Measurements from ENCODE around the gene IGFBP2.

- TF ChIP-seq CTCF (IDR thresholded peaks at IDR 0.05) (no peak), POLR2A (IDR thresholded peaks at IDR 0.05) (no peak)
These were observed 27.3 kb downstream of the IGFBP2 start for GRCh38 chr2:216660496-216660895.
